ENCODE data around the gene IGDCC3. TPM values are rescaled to one million over a fixed set of nuclear protein-coding genes. Genes with fewer than 3 reads are reported as not detected.
"Not testable (repeated sequence)": the region's sequence is repeated elsewhere in the genome, so short reads cannot be mapped to it uniquely, and the experiment has no call there.

The IGDCC3 gene
- total and polyA plus RNA-seq, 10 of the 15 experiments (the other 5 are each of a cell fraction or from before 2014, with no cell fraction given) = 0.10 to 0.20 (median 0.15) TPM; not detected in 7

GRCh38 chr15:65354835-65355172 lies 23.0 kb downstream of the IGDCC3 start (continued):
- no peak for TF ChIP-seq NR2C1 (IDR thresholded peaks at IDR 0.05)
- TF ChIP-seq PAX8 (IDR thresholded peaks at IDR 0.05) = no peak
- TF ChIP-seq ZNF384 (IDR thresholded peaks at IDR 0.05; ENCODE audit: borderline replicate concordance, low read depth, low read length) = no peak
- TF ChIP-seq CHD1 (IDR thresholded peaks at IDR 0.05; ENCODE audit: low read depth, low read length) = no peak
- no peak for TF ChIP-seq STAT3 (IDR thresholded peaks at IDR 0.05; ENCODE audit: low read depth, low read length)
- no peak for TF ChIP-seq CBX5 (IDR thresholded peaks at IDR 0.05; ENCODE audit: low read depth)

GRCh38 chr15:65351972-65352371 lies 25.8 kb downstream of the IGDCC3 start:
- H3K9me3 ChIP-seq (replicated peaks; ENCODE audit: control insufficient read depth, insufficient read depth, low read length); DNase-seq (ENCODE audit: low read depth, low spot score); RAD21 ChIA-PET (ENCODE audit: unreplicated experiment); SMC1A ChIA-PET (ENCODE audit: uncharacterized antibody, unreplicated experiment); BruUV-seq (replicated peaks); H3K4me1 ChIP-seq (ENCODE audit: control insufficient read depth, insufficient read depth, low read length); POLR2A ChIA-PET; H3K9ac ChIP-seq (ENCODE audit: control insufficient read depth, insufficient read depth, low read length); intact Hi-C loops (cut with micrococcal nuclease; ENCODE audit: unreplicated experiment); H3K4me3 ChIP-seq; H3K79me2 ChIP-seq (ENCODE audit: control insufficient read depth, insufficient read depth, low read length); ATAC-seq; H2AFZ ChIP-seq (ENCODE audit: control insufficient read depth, low read depth, low read length); H3K27ac ChIP-seq (ENCODE audit: control insufficient read depth, insufficient read depth); H3K4me2 ChIP-seq (ENCODE audit: control insufficient read depth, insufficient read depth); H4K20me1 ChIP-seq (ENCODE audit: control insufficient read depth, insufficient read depth); H3K36me3 ChIP-seq (ENCODE audit: control insufficient read depth in 2 of 2, insufficient read depth in 2 of 2, low read length in 1 of 2); H3K27me3 ChIP-seq (replicated peaks in 1 of 2; ENCODE audit: control insufficient read depth in 2 of 2, insufficient read depth in 2 of 2, low read length in 1 of 2); in situ Hi-C loops (cut with MboI); FAIRE-seq: not testable (repeated sequence)
- WGBS (ENCODE audit: insufficient coverage, insufficient replicate concordance, low lambda C conversion rate, missing lambda C conversion rate) = 5% methylated on average over 1 of the region's 1 CpG
- CTCF ChIA-PET = interaction anchor here (1.2 kb wide), 1 partner anchor 22 kb away, joined by 4 read pairs; no protein-coding TSS in a partner anchor

GRCh38 chr15:65349338-65349737 lies 28.5 kb downstream of the IGDCC3 start:
- intact Hi-C loops (cut with micrococcal nuclease; ENCODE audit: unreplicated experiment) = no loop called here
- in situ Hi-C loops (cut with MboI) = no loop called here
- H3K9ac ChIP-seq (ENCODE audit: control insufficient read depth, insufficient read depth, low read length) = no peak overlapping the region
- WGBS (ENCODE audit: insufficient coverage, insufficient replicate concordance, low lambda C conversion rate, missing lambda C conversion rate) = 23% methylated on average over 8 of the region's 8 CpGs
- ATAC-seq = no peak
- FAIRE-seq = no peak
- no TSS peak for BruUV-seq (replicated peaks)
- SMC1A ChIA-PET (ENCODE audit: uncharacterized antibody, unreplicated experiment) = interaction anchor here (1.0 to 1.2 kb wide), 2 partner anchors 23 to 38 kb away, joined by 3 read pairs; no protein-coding TSS in a partner anchor
- H3K4me3 ChIP-seq = no peak overlapping the region
- no peak overlapping the region for H3K27ac ChIP-seq (ENCODE audit: control insufficient read depth, insufficient read depth)
- no peaks in the 10 kb centered on the region for H3K36me3 ChIP-seq (ENCODE audit: control insufficient read depth in 2 of 2, insufficient read depth in 2 of 2, low read length in 1 of 2)
- POLR2A ChIA-PET = no interaction called here
- no peak overlapping the region for H3K4me2 ChIP-seq (ENCODE audit: control insufficient read depth, insufficient read depth)
- no peaks in the 10 kb centered on the region for H4K20me1 ChIP-seq (ENCODE audit: control insufficient read depth, insufficient read depth)
- RAD21 ChIA-PET (ENCODE audit: unreplicated experiment) = no interaction called here
- no peak overlapping the region for H2AFZ ChIP-seq (ENCODE audit: control insufficient read depth, low read depth, low read length)
- H3K79me2 ChIP-seq (ENCODE audit: control insufficient read depth, insufficient read depth, low read length) = no peaks in the 10 kb centered on the region
- H3K27me3 ChIP-seq (replicated peaks in 1 of 2; ENCODE audit: control insufficient read depth in 2 of 2, insufficient read depth in 2 of 2, low read length in 1 of 2) = no peaks in the 10 kb centered on the region; a peak in 1 of 4 replicates
- no peak for DNase-seq (ENCODE audit: low read depth, low spot score)
- TF ChIP-seq RELB (IDR thresholded peaks at IDR 0.05; ENCODE audit: low read depth) (no peak), BCL3 (IDR thresholded peaks at IDR 0.05; ENCODE audit: borderline replicate concordance, insufficient read depth, low read depth, low read length, poor library complexity, severe bottlenecking) (no peak), SRF (IDR thresholded peaks at IDR 0.05; ENCODE audit: low read depth in 2 of 2, low read length in 2 of 2) (no peak)
- no peaks in the 10 kb centered on the region for H3K4me1 ChIP-seq (ENCODE audit: control insufficient read depth, insufficient read depth, low read length)
- H3K9me3 ChIP-seq (replicated peaks; ENCODE audit: control insufficient read depth, insufficient read depth, low read length) = no peaks in the 10 kb centered on the region; the same call in 2 of the 3 replicates
- CTCF ChIA-PET = interaction anchor here (0.7 to 1.4 kb wide), 3 partner anchors 13 to 36 kb away, joined by 3 to 4 read pairs (median 3); no protein-coding TSS in a partner anchor
